K562 (cell line): Measurements from ENCODE around the gene RMC1. TPM values are rescaled to one million over a fixed set of nuclear protein-coding genes. Genes with fewer than 3 reads are reported as not detected.

ENCODE experiments used
- ATAC-seq: fragments of 200-7000 bp; cut with Tn5 transposase; 3 replicates; pipeline ENCODE4 v1.9.1; 2020; ENCODE audit warnings: moderate library complexity
- BruUV-seq: library from RNA; stranded (reverse); fragments of 400-500 nt; replicated peaks from 2 replicates; lab custom pipeline; 2021; lab: Mats Ljungman, UMichigan
- CTCF ChIA-PET: fragments of 300-600 bp; formaldehyde crosslinking; extraction: SDS; loops from one replicate; lab custom pipeline; 2021; ENCODE audit warnings: low intra/inter-chr PET ratio; lab: Yijun Ruan, JAX
- POLR2A ChIA-PET: fragments of 300-600, 350-650 bp; sonication (Branson Sonifier 250); formaldehyde crosslinking; extraction: SDS; loops from one replicate; lab custom pipeline; 2021; ENCODE audit warnings: antibody characterized with exemption, inconsistent platforms; lab: Yijun Ruan, JAX
- DNase-seq, 4 experiments: peaks; one replicate each; pipeline versions ENCODE4 v3.0.0 to v3.0.0-alpha.2; 2011 to 2018; ENCODE audit warnings: low spot score in 3 of 4, mixed read lengths in 3 of 4; ENCODE audit errors: extremely low read depth in 1 of 4
- FAIRE-seq: peaks from 2 replicates; lab custom pipeline; 2011; peaks lifted over from hg19 to GRCh38; lab: Jason Lieb, UNC
- H2AFZ ChIP-seq: 2 replicates; pipeline ENCODE4 v1.6.0; 2011; ENCODE audit warnings: low read depth, low read length, control low read depth, inconsistent platforms
- H3K27ac ChIP-seq: fragments of 200-600 bp; 3 replicates; pipeline ENCODE4 v1.8.0; 2011; ENCODE audit warnings: low read depth, mild to moderate bottlenecking, control low read depth, inconsistent platforms, low read length, moderate library complexity, mixed read lengths; ENCODE audit errors: extremely low read depth
- H3K27me3 ChIP-seq, 2 experiments: fragments of 300-600 bp in 1 of 2; 2 replicates in 1 of 2; 3 replicates in 1 of 2; pipeline versions ENCODE4 v1.6.0 to v1.8.0; 2011; ENCODE audit warnings: inconsistent platforms in 2 of 2, low read length in 2 of 2, mild to moderate bottlenecking in 1 of 2, mixed read lengths in 1 of 2, moderate library complexity in 1 of 2; ENCODE audit not compliant: control insufficient read depth in 2 of 2, insufficient read depth in 2 of 2
- H3K36me3 ChIP-seq: fragments of 300-600 bp; 3 replicates; pipeline ENCODE4 v1.8.0; 2011; ENCODE audit warnings: mild to moderate bottlenecking, low read length, inconsistent platforms; ENCODE audit not compliant: control insufficient read depth, insufficient read depth
- H3K4me1 ChIP-seq, 2 experiments: fragments of 200-600 bp in 1 of 2; replicated peaks in 1 of 2; 2 replicates in 1 of 2; 3 replicates in 1 of 2; pipeline versions ENCODE4 v1.5.1 to v1.8.0; 2011; ENCODE audit warnings: inconsistent platforms in 2 of 2, low read length in 2 of 2, mild to moderate bottlenecking in 1 of 2, mixed read lengths in 1 of 2, moderate library complexity in 1 of 2; ENCODE audit not compliant: control insufficient read depth in 2 of 2, insufficient read depth in 2 of 2
- H3K4me2 ChIP-seq: 2 replicates; pipeline ENCODE4 v1.6.1; 2011; ENCODE audit warnings: low read length, control low read depth, inconsistent platforms, mixed read lengths; ENCODE audit not compliant: insufficient read depth
- H3K4me3 ChIP-seq: fragments of 200-600 bp; sonication (generic), shearing (Covaris generic); 2 replicates; pipeline ENCODE4 v1.5.1; 2016; ENCODE audit warnings: control low read depth, inconsistent platforms
- H3K79me2 ChIP-seq: fragments of 200-600 bp; 3 replicates; pipeline ENCODE4 v1.8.0; 2011; ENCODE audit warnings: low read length, inconsistent platforms; ENCODE audit not compliant: control insufficient read depth, insufficient read depth
- H3K9ac ChIP-seq, 2 experiments: 2 replicates each; pipeline versions ENCODE4 v1.6.0 to v1.6.1; 2011; ENCODE audit warnings: low read depth in 2 of 2, low read length in 2 of 2, control low read depth in 1 of 2, inconsistent platforms in 1 of 2, mild to moderate bottlenecking in 1 of 2, mixed read lengths in 1 of 2; ENCODE audit not compliant: insufficient read depth in 1 of 2
- H3K9me1 ChIP-seq: one replicate; pipeline ENCODE4 v1.6.0; 2011; ENCODE audit warnings: inconsistent platforms, mild to moderate bottlenecking, low read length, moderate library complexity; ENCODE audit not compliant: control insufficient read depth, insufficient read depth
- H3K9me3 ChIP-seq: replicated peaks from 2 replicates; pipeline ENCODE4 v1.5.1; 2011; ENCODE audit warnings: low read depth, low read length, inconsistent platforms; ENCODE audit not compliant: control insufficient read depth, insufficient read depth
- H4K20me1 ChIP-seq: replicated peaks from 2 replicates; pipeline ENCODE4 v1.6.1; 2011; ENCODE audit warnings: low read length, inconsistent platforms, mixed read lengths; ENCODE audit not compliant: control insufficient read depth, insufficient read depth
- CHAMP1 ChIP-seq: fragments of 450-650 bp; IDR thresholded peaks from 2 replicates; pipeline ENCODE4 v1.6.1; 2016; ENCODE audit warnings: mild to moderate bottlenecking
- GABPA ChIP-seq: fragments of 200-800 bp; sonication (Bioruptor generic); conservative IDR thresholded peaks from 2 replicates; pipeline ENCODE4 v1.6.1; 2016; ENCODE audit warnings: low read depth, missing genetic modification characterization, missing compliant biosample characterization
- HMGXB4 ChIP-seq: sonication (generic); formaldehyde crosslinking; IDR thresholded peaks from 2 replicates; pipeline ENCODE4 v1.8.1; 2023; ENCODE audit warnings: mild to moderate bottlenecking, missing genetic modification reagents
- WGBS: fragments of 100-300 bp; shearing (Covaris generic); methylation state at CpG from one replicate; pipeline ENCODE4 v1.1.6; 2016; ENCODE audit warnings: low coverage, mixed read lengths; ENCODE audit not compliant: insufficient coverage; ENCODE audit errors: missing lambda C conversion rate; 5-methylcytosine and 5-hydroxymethylcytosine counted together
- in situ Hi-C: fragments of 300-500 bp; cut with MboI; formaldehyde crosslinking; loops from 4 replicates; pipeline ENCODE4 v1.15.0; 2018; ENCODE audit warnings: inconsistent platforms, mixed read lengths
- intact Hi-C: fragments of 100-400 bp; cut with micrococcal nuclease; formaldehyde crosslinking; loops from 2 replicates; pipeline ENCODE4 v1.14.2; 2022
- polyA plus RNA-seq, 8 experiments: library from polyadenylated mRNA; depleted of rRNA in 4 of 8; stranded (reverse) in 5 of 8; unstranded in 3 of 8; fragments of >200 nt; fragmentation: Nextera tagmentation in 2 of 8; fragmentation: Illumina TruSeq in 1 of 8; extraction: Ambion mirVana in 2 of 8; extraction: Trizol in 1 of 8; gene quantifications; 2 replicates each; pipeline versions ENCODE4 v1.2.1 to v1.2.3, GENCODE V29; 2011 to 2014; ENCODE audit warnings: inconsistent platforms in 1 of 8, missing spikeins in 1 of 8
- total RNA-seq, 7 experiments: library from RNA; depleted of rRNA in 6 of 7; stranded (reverse); fragments of >200 nt in 6 of 7; fragmentation: Illumina TruSeq in 2 of 7; extraction: Trizol in 2 of 7; gene quantifications; 2 replicates each; pipeline versions ENCODE4 v1.2.1 to v1.2.3, GENCODE V29; 2011 to 2021; ENCODE audit warnings: low replicate concordance in 1 of 7
- TF ChIP-seq, protein P1 (sequence below): fragments of 250-450 bp; sonication (Bioruptor Pico); IDR thresholded peaks from 2 replicates; pipeline ENCODE4 v1.8.0; 2021; ENCODE audit warnings: moderate library complexity, mild to moderate bottlenecking, inconsistent platforms

Gene RMC1
- total and polyA plus RNA-seq, 9 of the 15 experiments (the other 6 are each of a cell fraction or from before 2014, with no cell fraction given): 7.5 to 42.4 (median 35.5) TPM

- CTCF ChIA-PET: no interaction called here
- 76% methylated on average over 4 of the region's 4 CpGs for WGBS
- H3K36me3 ChIP-seq: peaks cover 78% of the 10 kb centered on the region
These were observed 56.9 kb downstream of the RMC1 start for GRCh38 chr18:23560186-23560585.

More at GRCh38 chr18:23560186-23560585, 56.9 kb downstream of the RMC1 start:
- H3K27me3 ChIP-seq: no peaks in the 10 kb centered on the region
- POLR2A ChIA-PET: interaction anchor here (0.8 kb wide), 1 partner anchor 32 kb away, joined by 3 read pairs; no protein-coding TSS in a partner anchor
- in situ Hi-C loops: no loop called here
- H3K27ac ChIP-seq: no peak overlapping the region
- no peaks in the 10 kb centered on the region for H4K20me1 ChIP-seq
- no TSS peak for BruUV-seq
- no peak for FAIRE-seq
- H3K9me1 ChIP-seq: no peaks in the 10 kb centered on the region
- no peak for DNase-seq
- no peak overlapping the region for H2AFZ ChIP-seq
- H3K4me1 ChIP-seq: no peaks in the 10 kb centered on the region
- H3K9me3 ChIP-seq: no peaks in the 10 kb centered on the region
- no peak overlapping the region for H3K9ac ChIP-seq
- no peak overlapping the region for H3K4me3 ChIP-seq
- intact Hi-C loops: no loop called here
- H3K4me2 ChIP-seq: no peak overlapping the region
- no peak for ATAC-seq
- H3K79me2 ChIP-seq: no peaks in the 10 kb centered on the region
- TF ChIP-seq, protein P1, sequence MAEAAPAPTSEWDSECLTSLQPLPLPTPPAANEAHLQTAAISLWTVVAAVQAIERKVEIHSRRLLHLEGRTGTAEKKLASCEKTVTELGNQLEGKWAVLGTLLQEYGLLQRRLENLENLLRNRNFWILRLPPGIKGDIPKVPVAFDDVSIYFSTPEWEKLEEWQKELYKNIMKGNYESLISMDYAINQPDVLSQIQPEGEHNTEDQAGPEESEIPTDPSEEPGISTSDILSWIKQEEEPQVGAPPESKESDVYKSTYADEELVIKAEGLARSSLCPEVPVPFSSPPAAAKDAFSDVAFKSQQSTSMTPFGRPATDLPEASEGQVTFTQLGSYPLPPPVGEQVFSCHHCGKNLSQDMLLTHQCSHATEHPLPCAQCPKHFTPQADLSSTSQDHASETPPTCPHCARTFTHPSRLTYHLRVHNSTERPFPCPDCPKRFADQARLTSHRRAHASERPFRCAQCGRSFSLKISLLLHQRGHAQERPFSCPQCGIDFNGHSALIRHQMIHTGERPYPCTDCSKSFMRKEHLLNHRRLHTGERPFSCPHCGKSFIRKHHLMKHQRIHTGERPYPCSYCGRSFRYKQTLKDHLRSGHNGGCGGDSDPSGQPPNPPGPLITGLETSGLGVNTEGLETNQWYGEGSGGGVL (CRISPR knock-in tag): no peak
- TF ChIP-seq GABPA (tag): no peak
- TF ChIP-seq CHAMP1: no peak
- no peak for TF ChIP-seq HMGXB4 (CRISPR knock-in tag)
